Sigmoid colon (tissue), 4 donors: ENCODE data around the gene CHCHD10.

ENCODE experiments used
- CTCF ChIP-seq, 4 experiments: fragments of 450-650 bp in 3 of 4; fragments of 200-600 bp in 1 of 4; IDR thresholded peaks; one replicate each; pipeline ENCODE4 v1.5.1; 2016 to 2019; ENCODE audit warnings: antibody characterized with exemption in 4 of 4, mild to moderate bottlenecking in 3 of 4, moderate library complexity in 2 of 4
- POLR2AphosphoS5 ChIP-seq, 4 donors: sonication (generic); formaldehyde crosslinking; IDR thresholded peaks; one replicate each; pipeline ENCODE4 v1.6.1; 2017; ENCODE audit warnings: antibody characterized with exemption in 4 of 4

GRCh38 chr22:23787600-23787896 is 19.8 kb upstream of the CHCHD10 start:
- TF ChIP-seq CTCF (IDR thresholded peaks at IDR 0.05) (no peak), POLR2AphosphoS5 (IDR thresholded peaks at IDR 0.05) (no peak)
